GM12865 (cell line): ENCODE data around the gene PDE2A.
A peak's percentile ranks its signal among the peaks of the same experiment; 100 is the strongest.

ENCODE experiments used
- DNase-seq: peaks from one replicate; pipeline ENCODE4 v3.0.0; 2010; ENCODE audit warnings: low read depth
- H3K4me3 ChIP-seq: 2 replicates; pipeline ENCODE4 v1.5.1; 2011; ENCODE audit warnings: mild to moderate bottlenecking, low read depth, low read length, control low read depth
- CTCF ChIP-seq: IDR thresholded peaks from 2 replicates; pipeline ENCODE4 v1.5.1; 2011; ENCODE audit warnings: low read length, control low read depth, low read depth, inconsistent platforms; ENCODE audit not compliant: insufficient read depth; ENCODE audit errors: missing control alignments

PDE2A gene

GRCh38 chr11:72673943-72674828 lies at the start of gene PDE2A:
Gene PDE2A, minus strand, starts transcription at chr11:72674422. Its CDS starts 215 bp downstream, at chr11:72674207.
- TF ChIP-seq CTCF = no peak

GRCh38 chr11:72723508-72723907 lies 49.3 kb upstream of the PDE2A start:
- DNase-seq = no peak
- TF ChIP-seq CTCF = no peak
- no peak overlapping the region for H3K4me3 ChIP-seq

More at GRCh38 chr11:72673943-72674828, at the start of gene PDE2A:
- DNase-seq = no peak
- no peak within 1 kb of the TSS for H3K4me3 ChIP-seq

GRCh38 chr11:72722050-72722748 lies 48.0 kb upstream of the PDE2A start:
- no peak for TF ChIP-seq CTCF
- DNase-seq = peak; percentile 90
- H3K4me3 ChIP-seq = peak overlapping the region; percentile 89

- H3K4me3 ChIP-seq = peak overlapping the region; percentile 89
- peak; percentile 42 for DNase-seq
- TF ChIP-seq CTCF = no peak
Observed at GRCh38 chr11:72721689-72722049, 47.4 kb upstream of the PDE2A start.

- TF ChIP-seq CTCF = no peak
- no peak for DNase-seq
- H3K4me3 ChIP-seq = peak overlapping the region; percentile 89
Observed at GRCh38 chr11:72721276-72721675, 47.1 kb upstream of the PDE2A start.

- no peak for TF ChIP-seq CTCF
- no peak for DNase-seq
- H3K4me3 ChIP-seq = peak overlapping the region; percentile 89
Observed at GRCh38 chr11:72720784-72721183, 46.6 kb upstream of the PDE2A start.

GRCh38 chr11:72720047-72720446 lies 45.8 kb upstream of the PDE2A start:
- no peak for DNase-seq
- peak overlapping the region; percentile 89 for H3K4me3 ChIP-seq

More at GRCh38 chr11:72720047-72720446, 45.8 kb upstream of the PDE2A start:
- no peak for TF ChIP-seq CTCF
